ENCODE measurements around the gene TMEM151B.

Gene TMEM151B

GRCh38 chr6:44292661-44293365 is 22.6 kb downstream of the TMEM151B start:
- Histone ChIP-seq H3K36me3 (no peaks in the 10 kb centered on the region), H3K9me3 (ENCODE audit: severe bottlenecking) (no peaks in the 10 kb centered on the region), H3K4me3 (ENCODE audit: low read depth, low read length) (no peak overlapping the region), H3K27me3 (ENCODE audit: insufficient read depth, low read depth, severe bottlenecking) (no peaks in the 10 kb centered on the region), H3K27ac (no peak overlapping the region)
- no peak for TF ChIP-seq CTCF (IDR thresholded peaks at IDR 0.05; ENCODE audit: low read depth, low read length)
- peak; percentile 5 for DNase-seq

- H3K27ac ChIP-seq, result no peak overlapping the region
- TF ChIP-seq CTCF (IDR thresholded peaks at IDR 0.05; ENCODE audit: low read depth, low read length), result no peak
- no peaks in the 10 kb centered on the region for H3K9me3 ChIP-seq (ENCODE audit: severe bottlenecking)
- no peak for DNase-seq
- no peaks in the 10 kb centered on the region for H3K27me3 ChIP-seq (ENCODE audit: insufficient read depth, low read depth, severe bottlenecking)
- H3K4me3 ChIP-seq (ENCODE audit: low read depth, low read length), result no peak overlapping the region
- H3K36me3 ChIP-seq, result peaks cover 10% of the 10 kb centered on the region
These were observed 24.9 kb downstream of the TMEM151B start for GRCh38 chr6:44294832-44295791.

- H3K36me3 ChIP-seq, result peaks cover 31% of the 10 kb centered on the region
- H3K9me3 ChIP-seq (ENCODE audit: severe bottlenecking), result no peaks in the 10 kb centered on the region
- H3K27me3 ChIP-seq (ENCODE audit: insufficient read depth, low read depth, severe bottlenecking), result no peaks in the 10 kb centered on the region
- no peak for TF ChIP-seq CTCF (IDR thresholded peaks at IDR 0.05; ENCODE audit: low read depth, low read length)
- peak overlapping the region; percentile 18 for H3K27ac ChIP-seq
- DNase-seq, result peak; percentile 73
- H3K4me3 ChIP-seq (ENCODE audit: low read depth, low read length), result peak overlapping the region; percentile 60
These were observed 27.1 kb downstream of the TMEM151B start for GRCh38 chr6:44297063-44298038.

GRCh38 chr6:44298055-44298803 is 28.0 kb downstream of the TMEM151B start:
- peak overlapping the region; percentile 60 for H3K4me3 ChIP-seq (ENCODE audit: low read depth, low read length)
- H3K27ac ChIP-seq, result no peak overlapping the region
- H3K27me3 ChIP-seq (ENCODE audit: insufficient read depth, low read depth, severe bottlenecking), result no peaks in the 10 kb centered on the region

More at GRCh38 chr6:44298055-44298803, 28.0 kb downstream of the TMEM151B start:
- H3K9me3 ChIP-seq (ENCODE audit: severe bottlenecking), result no peaks in the 10 kb centered on the region
- TF ChIP-seq CTCF (IDR thresholded peaks at IDR 0.05; ENCODE audit: low read depth, low read length), result peak; percentile 33; the same call in 1 of the 2 replicates
- H3K36me3 ChIP-seq, result peaks cover 39% of the 10 kb centered on the region
- DNase-seq, result peak; percentile 58
